IMR-90 (cell line): Measurements from ENCODE around the gene CUL9. TPM values are rescaled to one million over a fixed set of nuclear protein-coding genes. Genes with fewer than 3 reads are reported as not detected.

Experiments used
- ATAC-seq: fragments of 200-7000 bp; cut with Tn5 transposase; 2 replicates; pipeline ENCODE4 v1.9.1; 2020; ENCODE audit warnings: low read depth, mild to moderate bottlenecking, moderate library complexity
- BruUV-seq: library from RNA; stranded (reverse); fragments of 400-500 nt; replicated peaks from 2 replicates; lab custom pipeline; 2021; lab: Mats Ljungman, UMichigan
- CTCF ChIA-PET: fragments of 300-600 bp; formaldehyde crosslinking; extraction: SDS; loops from one replicate; lab custom pipeline; 2021; ENCODE audit warnings: antibody characterized with exemption; lab: Yijun Ruan, JAX
- POLR2A ChIA-PET: fragments of 300-600 bp; sonication (Branson Sonifier 250); formaldehyde crosslinking; loops from one replicate; lab custom pipeline; 2022; ENCODE audit warnings: antibody characterized with exemption; ENCODE audit not compliant: unreplicated experiment; lab: Charles Lee
- DNase-seq: peaks from one replicate; pipeline ENCODE4 v3.0.0; 2013
- H2AFZ ChIP-seq: replicated peaks from 2 replicates; pipeline ENCODE3; 2013; ENCODE audit warnings: low read length, mild to moderate bottlenecking; ENCODE audit not compliant: poor library complexity
- H2AK5ac ChIP-seq: 2 replicates; pipeline ENCODE4 v1.6.1; 2013; ENCODE audit warnings: low read depth, low read length, inconsistent platforms
- H2AK9ac ChIP-seq: replicated peaks from 2 replicates; pipeline ENCODE3; 2013; ENCODE audit warnings: mild to moderate bottlenecking, low read depth, low read length, moderate library complexity; ENCODE audit not compliant: poor library complexity
- H2BK120ac ChIP-seq: 2 replicates; pipeline ENCODE4 v1.6.1; 2013; ENCODE audit warnings: low read depth, low read length, inconsistent platforms
- H2BK15ac ChIP-seq: 3 replicates; pipeline ENCODE4 v1.6.1; 2013; ENCODE audit warnings: low read depth, low read length, inconsistent platforms
- H2BK20ac ChIP-seq: 2 replicates; pipeline ENCODE4 v1.6.1; 2013; ENCODE audit warnings: low read depth, mild to moderate bottlenecking, inconsistent platforms, low read length, moderate library complexity
- H2BK5ac ChIP-seq: 2 replicates; pipeline ENCODE4 v1.6.1; 2013; ENCODE audit warnings: mild to moderate bottlenecking, low read depth, low read length, inconsistent platforms; ENCODE audit not compliant: poor library complexity, severe bottlenecking
- H3K14ac ChIP-seq: replicated peaks from 2 replicates; pipeline ENCODE4 v1.6.1; 2013; ENCODE audit warnings: low read depth, low read length, inconsistent platforms
- H3K18ac ChIP-seq: 2 replicates; pipeline ENCODE4 v1.6.1; 2013; ENCODE audit warnings: low read depth, low read length, control low read depth
- H3K23ac ChIP-seq: 2 replicates; pipeline ENCODE4 v1.6.1; 2013; ENCODE audit warnings: low read depth, low read length, inconsistent platforms
- H3K27ac ChIP-seq: 2 replicates; pipeline ENCODE4 v1.5.1; 2013; ENCODE audit warnings: mild to moderate bottlenecking, control low read depth, low read length; ENCODE audit not compliant: insufficient read depth
- H3K27me3 ChIP-seq: 2 replicates; pipeline ENCODE4 v1.6.1; 2013; ENCODE audit warnings: low read length; ENCODE audit not compliant: control insufficient read depth, insufficient read depth
- H3K36me3 ChIP-seq: 2 replicates; pipeline ENCODE4 v1.6.1; 2013; ENCODE audit warnings: low read length, mixed read lengths; ENCODE audit not compliant: control insufficient read depth, insufficient read depth
- H3K4ac ChIP-seq: 2 replicates; pipeline ENCODE4 v1.6.1; 2013; ENCODE audit warnings: low read depth, low read length, inconsistent platforms
- H3K4me1 ChIP-seq: 2 replicates; pipeline ENCODE4 v1.6.1; 2013; ENCODE audit warnings: low read length, mixed read lengths; ENCODE audit not compliant: control insufficient read depth, insufficient read depth
- H3K4me2 ChIP-seq: 2 replicates; pipeline ENCODE4 v1.6.1; 2013; ENCODE audit warnings: low read depth, mild to moderate bottlenecking, control low read depth, low read length, moderate library complexity
- H3K4me3 ChIP-seq: 2 replicates; pipeline ENCODE4 v1.5.1; 2013; ENCODE audit warnings: low read depth, mild to moderate bottlenecking, control low read depth, low read length, moderate library complexity; ENCODE audit not compliant: insufficient read depth
- H3K56ac ChIP-seq: 2 replicates; pipeline ENCODE4 v1.6.1; 2013; ENCODE audit warnings: low read length, inconsistent platforms; ENCODE audit not compliant: insufficient read depth; ENCODE audit errors: extremely low read depth
- H3K79me1 ChIP-seq, 2 experiments: 2 replicates each; pipeline ENCODE4 v1.6.1; 2013; ENCODE audit warnings: low read length in 2 of 2, inconsistent platforms in 1 of 2, low read depth in 1 of 2
- H3K9ac ChIP-seq: 2 replicates; pipeline ENCODE4 v1.6.1; 2013; ENCODE audit warnings: low read depth, low read length, control low read depth
- H3K9me1 ChIP-seq: 2 replicates; pipeline ENCODE4 v1.6.1; 2013; ENCODE audit warnings: low read length, inconsistent platforms; ENCODE audit not compliant: insufficient read depth
- H3K9me3 ChIP-seq: 2 replicates; pipeline ENCODE4 v1.6.1; 2013; ENCODE audit warnings: low read length; ENCODE audit not compliant: control insufficient read depth, insufficient read depth
- H4K20me1 ChIP-seq: 2 replicates; pipeline ENCODE4 v1.6.1; 2013; ENCODE audit warnings: low read length, inconsistent platforms; ENCODE audit not compliant: insufficient read depth
- H4K5ac ChIP-seq: 2 replicates; pipeline ENCODE4 v1.6.1; 2013; ENCODE audit warnings: mild to moderate bottlenecking, low read depth, low read length, control low read depth
- H4K8ac ChIP-seq, 2 experiments: 2 replicates each; pipeline ENCODE4 v1.6.1; 2013; ENCODE audit warnings: low read depth in 2 of 2, low read length in 2 of 2, control low read depth in 1 of 2, inconsistent platforms in 1 of 2
- H4K91ac ChIP-seq: 2 replicates; pipeline ENCODE4 v1.6.1; 2013; ENCODE audit warnings: low read depth, low read length, inconsistent platforms; ENCODE audit not compliant: insufficient read depth
- WGBS, 2 experiments: methylation state at CpG; one replicate each; pipeline versions ENCODE4 v1.1.5 to v1.1.7; 2013; ENCODE audit warnings: missing lambda C conversion rate in 2 of 2; ENCODE audit not compliant: insufficient read length in 1 of 2; ENCODE audit errors: extremely low coverage in 2 of 2; 5-methylcytosine and 5-hydroxymethylcytosine counted together
- dilution Hi-C: fragments of 300-500 bp; cut with HindIII; formaldehyde crosslinking; loops from one replicate; pipeline ENCODE4 v1.14.3; 2018; ENCODE audit warnings: low sequenced_read_pairs; ENCODE audit not compliant: unreplicated experiment
- in situ Hi-C: fragments of 300-500 bp; cut with MboI; formaldehyde crosslinking; loops from 3 replicates; pipeline ENCODE4 v1.14.3; 2019; ENCODE audit warnings: low sequenced_read_pairs, inconsistent platforms, mixed read lengths
- intact Hi-C: fragments of 100-400 bp; cut with micrococcal nuclease; formaldehyde crosslinking; loops from 2 replicates; pipeline ENCODE4 v1.10.0; 2022
- polyA plus RNA-seq, 3 experiments: library from polyadenylated mRNA; depleted of rRNA; stranded (reverse); fragments of >200 nt; gene quantifications; 2 replicates each; pipeline ENCODE4 v1.2.3, GENCODE V29; 2012; ENCODE audit warnings: low replicate concordance in 1 of 3
- total RNA-seq: library from RNA; depleted of rRNA; stranded (reverse); fragments of >200 nt; gene quantifications from 2 replicates; pipeline ENCODE4 v1.2.3, GENCODE V29; 2012
- TF ChIP-seq, protein P1 (sequence below): conservative IDR thresholded peaks from 2 replicates; pipeline ENCODE4 v1.5.1; 2012; ENCODE audit warnings: mild to moderate bottlenecking, low read depth, low read length, improper control_type of control experiment

Gene CUL9
- total and polyA plus RNA-seq, 2 of the 4 experiments (the other 2 are of a cell fraction): 7.7 to 19.5 TPM

DNA sequence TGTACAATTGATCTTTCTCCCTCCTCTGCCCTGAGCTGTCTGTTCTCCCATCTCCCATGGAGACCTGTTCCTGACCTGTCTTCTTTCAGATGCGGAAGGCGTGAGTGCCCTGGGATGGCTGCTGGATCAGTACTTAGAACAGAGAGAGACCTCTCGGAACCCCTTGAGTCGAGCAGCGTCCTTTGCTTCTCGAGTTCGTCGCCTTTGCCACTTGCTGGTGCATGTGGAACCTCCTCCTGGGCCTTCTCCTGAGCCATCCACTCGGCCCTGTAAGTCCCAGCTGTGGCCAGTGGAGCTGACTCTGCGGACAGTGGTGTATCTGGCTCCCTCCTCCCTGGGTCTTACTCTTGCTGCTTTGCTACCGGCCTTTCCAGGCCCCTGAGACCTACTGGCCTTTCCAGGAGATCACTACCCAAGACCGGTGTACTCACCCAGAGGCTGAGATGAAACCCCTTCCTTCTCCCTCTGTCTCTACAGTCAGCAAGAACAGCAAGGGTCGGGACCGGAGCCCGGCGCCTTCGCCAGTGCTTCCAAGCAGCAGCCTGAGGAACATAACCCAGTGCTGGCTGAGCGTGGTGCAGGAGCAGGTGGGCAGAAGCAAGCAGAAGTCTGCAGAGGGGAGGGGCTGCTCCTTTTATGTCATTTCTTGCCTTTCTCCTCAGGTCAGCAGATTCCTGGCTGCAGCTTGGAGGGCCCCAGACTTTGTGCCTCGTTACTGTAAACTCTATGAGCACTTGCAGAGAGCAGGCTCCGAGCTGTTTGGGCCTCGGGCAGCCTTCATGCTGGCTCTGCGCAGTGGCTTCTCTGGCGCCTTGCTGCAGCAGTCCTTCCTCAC, 22.5 kb downstream of the CUL9 start:
- no peak overlapping the region for H2BK120ac ChIP-seq
- BruUV-seq: no TSS peak
- H3K4me3 ChIP-seq: no peak overlapping the region
- H3K36me3 ChIP-seq: peaks cover 29% of the 10 kb centered on the region
- dilution Hi-C loops (no loop called here), intact Hi-C loops (no loop called here), in situ Hi-C loops (no loop called here)
- H3K27me3 ChIP-seq: no peaks in the 10 kb centered on the region
- no peak overlapping the region for H3K4ac ChIP-seq
- ChIA-PET POLR2A (no interaction called here), CTCF (no interaction called here)
- no peaks in the 10 kb centered on the region; the same call in 1 of the 2 replicates for H3K9me3 ChIP-seq
- no peaks in the 10 kb centered on the region; the same call in 1 of the 2 replicates for H3K9me1 ChIP-seq
- 93% methylated on average over 13 of the region's 23 CpGs; no CpG with 5 or more reads in 1 of the 2 experiments for WGBS, 2 experiments
- no peak overlapping the region for H2AK5ac ChIP-seq
- no peak overlapping the region for H2AK9ac ChIP-seq
- H3K79me1 ChIP-seq: no peaks in the 10 kb centered on the region
- H4K20me1 ChIP-seq: no peaks in the 10 kb centered on the region
- H3K4me1 ChIP-seq: no peaks in the 10 kb centered on the region
- H3K56ac ChIP-seq: no peak overlapping the region
- H2BK5ac ChIP-seq: no peak overlapping the region
- no peak overlapping the region for H2BK20ac ChIP-seq
- H3K9ac ChIP-seq: no peak overlapping the region
- H2BK15ac ChIP-seq: no peak overlapping the region
- H3K14ac ChIP-seq: no peak overlapping the region
- no peak overlapping the region for H3K4me2 ChIP-seq
- H2AFZ ChIP-seq: peak overlapping the region; percentile 11
- TF ChIP-seq, protein P1, sequence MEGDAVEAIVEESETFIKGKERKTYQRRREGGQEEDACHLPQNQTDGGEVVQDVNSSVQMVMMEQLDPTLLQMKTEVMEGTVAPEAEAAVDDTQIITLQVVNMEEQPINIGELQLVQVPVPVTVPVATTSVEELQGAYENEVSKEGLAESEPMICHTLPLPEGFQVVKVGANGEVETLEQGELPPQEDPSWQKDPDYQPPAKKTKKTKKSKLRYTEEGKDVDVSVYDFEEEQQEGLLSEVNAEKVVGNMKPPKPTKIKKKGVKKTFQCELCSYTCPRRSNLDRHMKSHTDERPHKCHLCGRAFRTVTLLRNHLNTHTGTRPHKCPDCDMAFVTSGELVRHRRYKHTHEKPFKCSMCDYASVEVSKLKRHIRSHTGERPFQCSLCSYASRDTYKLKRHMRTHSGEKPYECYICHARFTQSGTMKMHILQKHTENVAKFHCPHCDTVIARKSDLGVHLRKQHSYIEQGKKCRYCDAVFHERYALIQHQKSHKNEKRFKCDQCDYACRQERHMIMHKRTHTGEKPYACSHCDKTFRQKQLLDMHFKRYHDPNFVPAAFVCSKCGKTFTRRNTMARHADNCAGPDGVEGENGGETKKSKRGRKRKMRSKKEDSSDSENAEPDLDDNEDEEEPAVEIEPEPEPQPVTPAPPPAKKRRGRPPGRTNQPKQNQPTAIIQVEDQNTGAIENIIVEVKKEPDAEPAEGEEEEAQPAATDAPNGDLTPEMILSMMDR: no peak
- ATAC-seq (no peak), DNase-seq (no peak)
- no peak overlapping the region for H3K23ac ChIP-seq
- H4K91ac ChIP-seq: no peak overlapping the region
- H4K5ac ChIP-seq: no peak overlapping the region
- H3K27ac ChIP-seq: no peak overlapping the region
- H4K8ac ChIP-seq: no peak overlapping the region
- H3K18ac ChIP-seq: no peak overlapping the region
